Measurements from ENCODE around the gene STOML1. TPM values are rescaled to one million over a fixed set of nuclear protein-coding genes. Genes with fewer than 3 reads are reported as not detected.

STOML1 gene
- polyA plus RNA-seq, 2 of the 4 experiments (the other 2 are of a cell fraction) = 4.3 to 4.9 TPM

- Histone ChIP-seq H3K4me3 (no peak overlapping the region), H3K4me2 (no peak overlapping the region), H3K4me1 (no peaks in the 10 kb centered on the region), H3K27ac (no peak overlapping the region), H3K9me3 (no peaks in the 10 kb centered on the region)
- TF ChIP-seq BCL3 (IDR thresholded peaks at IDR 0.05) (no peak), MAFK (IDR thresholded peaks at IDR 0.05; ENCODE audit: partially characterized antibody) (no peak), PBX3 (IDR thresholded peaks at IDR 0.05) (no peak), BHLHE40 (IDR thresholded peaks at IDR 0.05; ENCODE audit: low read depth, low read length) (no peak)
- WGBS (ENCODE audit: missing lambda C conversion rate) = 96% methylated on average over 10 of the region's 16 CpGs
- POLR2A ChIA-PET = no interaction called here
- no peak for DNase-seq (ENCODE audit: low read depth in 1 of 2, low spot score in 1 of 2)
- no peak for FAIRE-seq
- CTCF ChIA-PET = interaction anchor here (1.0 to 11.4 kb wide), 4 partner anchors 8 to 63 kb away, joined by 3 to 237 read pairs (median 3); partner anchors contain the start of gene STOML1
- no peak for ATAC-seq
Observed at GRCh38 chr15:74032606-74033561, 40.8 kb upstream of the STOML1 start.

- TF ChIP-seq NPAS2 (CRISPR knock-in tag; IDR thresholded peaks at IDR 0.05; ENCODE audit: borderline replicate concordance) (no peak), HOXA7 (CRISPR knock-in tag; IDR thresholded peaks at IDR 0.05) (no peak), EP300 (IDR thresholded peaks at IDR 0.05) (no peak), REST (IDR thresholded peaks at IDR 0.05) (no peak), SREBF2 (IDR thresholded peaks at IDR 0.05) (no peak), SMC3 (IDR thresholded peaks at IDR 0.05) (no peak), HES2 (IDR thresholded peaks at IDR 0.05) (no peak), ATOH8 (CRISPR knock-in tag; IDR thresholded peaks at IDR 0.05; ENCODE audit: low read depth) (no peak), CEBPB (IDR thresholded peaks at IDR 0.05) (no peak), FOSB (CRISPR knock-in tag; IDR thresholded peaks at IDR 0.05) (no peak), JUN (IDR thresholded peaks at IDR 0.05) (no peak)
- Histone ChIP-seq H3K4me2 (no peak overlapping the region), H3K4me1 (no peaks in the 10 kb centered on the region), H3K4me3 (no peak overlapping the region), H3K27ac (no peak overlapping the region), H3K9me3 (no peaks in the 10 kb centered on the region)
- CTCF ChIA-PET = interaction anchor here (0.9 to 1.4 kb wide), 6 partner anchors 9 to 59 kb away, joined by 3 to 4 read pairs (median 3); partner anchors contain the start of gene STOML1
- DNase-seq (ENCODE audit: low read depth in 1 of 2, low spot score in 1 of 2) (no peak), FAIRE-seq (no peak), ATAC-seq (no peak)
- POLR2A ChIA-PET = no interaction called here
- 74% methylated on average over 5 of the region's 6 CpGs for WGBS (ENCODE audit: missing lambda C conversion rate)
Observed at GRCh38 chr15:74032046-74032445, 40.0 kb upstream of the STOML1 start.
